Measurements from ENCODE around the gene SQOR.

Gene SQOR

GRCh38 chr15:45657764-45658545 lies 23.1 kb downstream of the SQOR start:
- no peak for DNase-seq (ENCODE audit: low read depth in 1 of 2, low spot score in 1 of 2)

DNA sequence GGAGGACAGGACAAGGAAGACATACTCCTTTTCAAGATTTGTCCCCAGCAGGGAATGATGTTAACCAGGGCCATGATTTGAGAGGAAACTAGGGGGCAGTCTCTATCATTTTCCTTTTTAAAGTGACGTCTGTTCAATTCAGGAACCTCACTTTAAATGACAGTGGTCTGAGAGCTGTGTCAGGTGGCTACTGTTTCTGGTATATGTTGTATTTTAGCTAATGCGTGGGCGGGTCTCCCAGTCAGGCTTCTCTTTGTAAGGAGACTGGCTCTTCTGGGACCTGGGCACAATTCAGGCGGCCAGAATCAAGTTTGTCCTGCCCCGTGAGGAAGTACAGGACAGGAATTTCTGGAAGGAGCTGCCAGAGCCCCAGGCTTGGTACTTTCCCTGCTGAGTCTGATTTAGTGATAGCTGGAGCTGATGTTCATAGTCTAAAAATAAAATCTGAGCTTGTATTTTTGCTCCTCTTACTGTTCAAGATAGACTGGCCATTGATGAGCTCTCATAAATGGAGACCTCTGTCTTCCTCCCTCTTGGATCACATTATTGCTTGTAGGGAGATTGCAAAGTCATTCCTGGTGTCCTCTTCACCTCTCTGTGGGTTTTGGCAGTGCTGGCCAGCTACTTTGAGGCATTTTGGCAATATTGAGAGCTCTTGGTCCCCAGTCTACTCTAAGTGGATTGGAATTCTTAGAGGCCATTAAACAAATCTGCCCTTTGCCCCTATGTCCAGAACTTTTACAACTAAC lies 25.6 kb downstream of the SQOR start:
- DNase-seq (ENCODE audit: low read depth in 1 of 2, low spot score in 1 of 2): no peak

DNA sequence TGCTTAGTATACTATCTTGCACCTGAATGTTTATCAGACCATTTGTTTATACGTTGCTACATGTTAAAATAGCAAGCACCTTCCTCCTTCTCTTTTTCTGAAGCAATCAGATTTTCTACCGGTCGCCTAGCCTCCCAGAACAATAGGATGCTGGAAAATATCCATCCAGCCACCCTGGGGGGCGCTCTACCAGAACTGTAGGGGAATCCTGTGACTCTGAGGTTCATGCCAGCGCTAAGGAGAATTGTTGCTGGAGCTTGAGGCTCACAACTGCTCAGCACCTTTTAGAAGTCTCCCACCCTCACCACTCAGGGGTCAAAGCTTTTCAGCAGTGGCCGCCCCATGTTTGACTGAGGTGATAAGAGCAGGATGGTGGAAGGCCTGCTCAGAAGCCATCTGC lies 27.5 kb downstream of the SQOR start:
- no peak for DNase-seq (ENCODE audit: low read depth in 1 of 2, low spot score in 1 of 2)

GRCh38 chr15:45664451-45664850 lies 29.6 kb downstream of the SQOR start:
- DNase-seq (ENCODE audit: low read depth in 1 of 2, low spot score in 1 of 2): no peak

- DNase-seq (ENCODE audit: low read depth in 1 of 2, low spot score in 1 of 2): no peak
Measured at GRCh38 chr15:45665261-45665660, 30.4 kb downstream of the SQOR start.

- no peak for DNase-seq (ENCODE audit: low read depth in 1 of 2, low spot score in 1 of 2)
Measured at GRCh38 chr15:45666119-45666875, 31.5 kb downstream of the SQOR start.

- no peak for DNase-seq (ENCODE audit: low read depth in 1 of 2, low spot score in 1 of 2)
Measured at GRCh38 chr15:45667002-45667401, 32.2 kb downstream of the SQOR start.

GRCh38 chr15:45668386-45668785 lies 33.6 kb downstream of the SQOR start:
- DNase-seq (ENCODE audit: low read depth in 1 of 2, low spot score in 1 of 2): no peak

DNA sequence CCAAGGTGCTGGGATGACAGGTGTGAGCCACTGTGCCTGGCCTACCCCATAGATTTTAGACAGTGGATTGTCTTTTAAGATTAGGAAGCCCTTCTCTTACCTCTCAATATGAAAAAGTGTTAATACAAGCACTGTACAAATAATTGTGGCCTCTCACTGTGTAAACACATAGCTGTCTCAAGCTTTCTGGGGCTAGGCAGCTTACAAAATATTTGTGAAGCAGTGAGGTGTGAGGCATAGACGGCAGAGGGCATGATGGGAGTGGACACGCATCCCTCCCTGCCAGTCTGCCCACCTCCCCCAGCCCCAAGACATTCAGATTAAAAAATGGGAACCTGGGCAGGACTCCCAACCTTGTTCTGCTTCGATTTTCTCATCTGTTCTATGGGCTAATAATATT lies 34.6 kb downstream of the SQOR start:
- no peak for DNase-seq (ENCODE audit: low read depth in 1 of 2, low spot score in 1 of 2)

DNA sequence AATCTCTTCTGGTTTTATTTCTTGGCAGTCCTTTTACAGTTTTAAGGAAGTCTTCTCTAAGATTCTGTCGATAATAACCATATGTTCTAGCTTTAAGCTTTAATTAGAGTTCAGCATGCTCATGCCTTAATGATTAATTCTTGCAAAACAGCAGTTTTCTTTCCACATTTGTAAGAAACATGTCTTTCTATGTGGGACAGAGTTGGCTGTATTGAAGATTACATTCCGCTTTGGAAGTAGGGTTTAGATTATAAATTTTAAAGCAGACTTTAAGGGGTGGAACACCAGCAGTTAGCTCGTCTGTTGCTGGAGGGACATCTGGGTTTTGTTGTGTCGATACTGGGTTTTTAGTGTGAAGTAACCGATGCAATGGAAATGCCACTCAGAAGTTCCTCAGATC lies 35.3 kb downstream of the SQOR start:
- DNase-seq (ENCODE audit: low read depth in 1 of 2, low spot score in 1 of 2): no peak

DNA sequence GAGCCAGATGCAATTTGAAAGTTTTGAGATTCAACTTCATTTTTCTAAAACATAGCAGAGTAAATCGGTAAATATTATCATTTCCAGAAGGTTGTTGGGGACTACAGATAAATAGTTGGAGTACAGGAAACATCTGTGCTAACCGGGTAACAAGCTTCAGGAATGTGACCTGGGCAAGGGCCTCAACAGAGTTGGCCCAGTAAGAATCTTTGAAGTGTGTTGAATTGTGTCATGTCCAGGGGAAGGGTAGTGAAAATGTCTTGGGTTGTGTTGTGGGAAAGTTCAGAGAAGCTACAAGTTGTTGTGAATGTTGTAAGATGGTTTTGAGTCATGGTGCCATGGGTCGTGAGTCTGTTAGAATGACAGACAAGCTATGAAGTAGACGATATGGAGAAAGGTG lies 35.7 kb downstream of the SQOR start:
- DNase-seq (ENCODE audit: low read depth in 1 of 2, low spot score in 1 of 2): no peak

- DNase-seq (ENCODE audit: low read depth in 1 of 2, low spot score in 1 of 2): no peak
Measured at GRCh38 chr15:45674677-45675076, 39.8 kb downstream of the SQOR start.

GRCh38 chr15:45677797-45678196 lies 43.0 kb downstream of the SQOR start:
- no peak for DNase-seq (ENCODE audit: low read depth in 1 of 2, low spot score in 1 of 2)

GRCh38 chr15:45678459-45679178 lies 43.8 kb downstream of the SQOR start:
- no peak for DNase-seq (ENCODE audit: low read depth in 1 of 2, low spot score in 1 of 2)

GRCh38 chr15:45684533-45684932 lies 49.7 kb downstream of the SQOR start:
- DNase-seq (ENCODE audit: low read depth in 1 of 2, low spot score in 1 of 2): no peak

DNA sequence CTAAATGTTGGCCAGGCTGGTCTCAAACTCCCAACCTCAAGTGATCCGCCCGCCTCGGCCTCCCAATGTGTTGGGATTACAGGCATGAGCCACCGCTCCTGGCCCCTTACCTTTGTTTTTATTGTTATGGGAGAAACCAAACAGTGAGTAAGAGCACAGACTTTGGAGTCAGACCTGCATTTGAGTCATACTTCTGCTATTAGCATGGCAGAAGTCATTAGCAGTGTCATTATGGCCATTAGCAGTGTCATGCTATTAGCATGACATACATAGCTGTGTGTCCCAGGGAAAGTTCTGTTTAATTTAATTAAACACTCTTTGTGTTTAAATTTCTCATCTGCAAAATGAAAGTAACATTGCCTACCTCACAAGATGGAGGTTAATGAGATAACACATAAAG lies 54.8 kb downstream of the SQOR start:
- DNase-seq (ENCODE audit: low read depth in 1 of 2, low spot score in 1 of 2): no peak

DNA sequence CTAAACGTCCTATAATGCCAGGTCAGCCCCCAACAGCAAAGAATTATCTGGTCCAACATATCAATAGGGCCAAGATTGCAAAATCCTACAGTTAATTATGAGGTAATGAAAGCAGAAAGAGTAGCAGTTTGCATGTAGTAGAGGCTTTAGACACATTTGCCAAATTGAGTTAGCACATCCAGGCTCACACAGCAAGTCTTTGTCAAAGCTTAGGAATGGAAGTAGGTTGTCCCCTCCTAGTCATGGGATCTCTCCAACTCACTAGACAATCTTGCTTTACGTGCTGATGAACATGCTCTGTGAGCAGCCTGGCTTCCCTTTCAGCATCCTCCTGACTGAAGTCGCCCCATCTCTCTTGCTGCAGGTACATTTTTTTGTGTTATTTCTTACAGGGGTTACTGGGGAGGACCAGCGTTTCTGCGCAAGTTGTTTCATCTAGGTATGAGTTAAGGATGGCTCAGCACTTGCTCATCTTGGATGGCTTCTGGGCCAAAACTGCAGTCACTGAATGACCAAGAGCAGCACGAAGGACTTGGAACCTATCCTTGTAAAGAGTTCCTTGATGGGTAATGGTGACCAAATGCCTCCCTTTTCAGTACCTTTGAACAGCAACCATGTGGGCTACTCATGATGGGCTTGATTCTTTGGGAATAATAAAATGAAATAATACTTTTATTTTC lies 55.9 kb downstream of the SQOR start:
- DNase-seq (ENCODE audit: low read depth in 1 of 2, low spot score in 1 of 2): no peak

- no peak for DNase-seq (ENCODE audit: low read depth in 1 of 2, low spot score in 1 of 2)
Measured at GRCh38 chr15:45701108-45701507, 66.3 kb downstream of the SQOR start.

DNA sequence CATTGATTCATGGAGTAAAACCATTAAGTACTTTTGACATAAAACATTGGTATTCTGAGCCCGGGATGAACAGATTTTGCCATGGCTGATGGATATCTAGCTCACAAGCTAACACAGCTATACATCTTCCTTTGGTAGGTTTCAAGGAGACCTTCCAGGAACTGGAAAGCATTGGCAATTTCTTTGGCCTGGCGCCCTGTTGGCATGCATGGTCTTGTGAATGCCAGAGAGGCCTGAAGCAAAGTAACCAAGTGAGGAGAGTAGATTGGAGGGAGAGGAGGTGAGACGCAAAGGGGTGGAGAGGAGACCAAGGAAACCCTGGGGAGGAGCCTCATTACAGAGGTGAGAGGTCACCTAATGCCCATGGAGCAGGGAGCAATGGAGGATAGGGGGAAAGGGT lies 67.2 kb downstream of the SQOR start:
- no peak for DNase-seq (ENCODE audit: low read depth in 1 of 2, low spot score in 1 of 2)

DNA sequence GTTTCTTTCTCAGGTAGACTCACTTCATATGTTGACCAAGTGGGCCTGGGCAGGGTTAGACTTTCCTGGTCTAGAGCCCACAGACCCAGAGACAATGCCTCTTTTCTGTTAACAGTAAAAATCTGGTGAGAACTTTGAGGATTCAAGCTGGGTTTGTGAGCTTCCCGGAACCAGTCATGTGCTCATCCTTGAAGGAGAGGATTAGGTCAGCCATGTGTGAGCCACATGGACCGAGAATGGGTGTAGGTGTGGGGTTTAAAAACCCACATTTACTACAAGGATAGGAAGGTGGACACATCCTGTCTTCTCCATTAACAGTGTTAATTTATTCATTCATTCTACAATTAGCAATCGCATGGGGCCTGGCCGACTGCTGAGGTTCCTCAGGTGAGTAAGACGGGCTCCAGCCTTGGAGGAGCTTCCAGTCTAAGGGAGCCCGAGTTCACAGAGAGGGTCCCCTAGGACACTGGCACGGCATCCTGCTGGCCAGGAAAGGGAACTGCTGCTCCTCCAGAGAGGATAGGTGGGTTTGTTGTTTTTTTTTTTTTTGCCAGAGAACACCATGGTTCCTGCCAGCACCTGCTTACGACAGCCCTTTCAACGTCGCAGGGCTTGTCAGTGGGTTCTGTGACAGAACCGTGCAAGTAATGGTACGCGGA lies 69.0 kb downstream of the SQOR start:
- DNase-seq (ENCODE audit: low read depth in 1 of 2, low spot score in 1 of 2): no peak
